Thyroid gland (tissue), 4 donors: ENCODE data around the gene NKD1. TPM values are rescaled to one million over a fixed set of nuclear protein-coding genes. Genes with fewer than 3 reads are reported as not detected.

Experiments
- DNase-seq, 2 donors: peaks; one replicate each; pipeline ENCODE4 v3.0.0-alpha.2; 2019
- H3K27ac ChIP-seq, 3 donors: fragments of 200-600 bp; sonication (generic); 1 replicate in 2 of 3; 2 replicates in 1 of 3; pipeline ENCODE4 v1.5.1; 2016 to 2019; ENCODE audit warnings: mild to moderate bottlenecking in 1 of 3, moderate library complexity in 1 of 3
- H3K27me3 ChIP-seq: fragments of 200-600 bp; sonication (generic); one replicate; pipeline ENCODE4 v1.5.1; 2019
- H3K36me3 ChIP-seq, 2 donors: fragments of 200-600 bp; sonication (generic); one replicate each; pipeline ENCODE4 v1.5.1; 2016 to 2019
- H3K4me1 ChIP-seq, 2 donors: fragments of 200-600 bp; sonication (generic); one replicate each; pipeline ENCODE4 v1.5.1; 2017 to 2019
- H3K4me3 ChIP-seq, 3 donors: fragments of 200-600 bp; sonication (generic); replicated peaks in 1 of 3; 1 replicate in 2 of 3; 2 replicates in 1 of 3; pipeline ENCODE4 v1.5.1; 2016; ENCODE audit warnings: mild to moderate bottlenecking in 1 of 3
- H3K9me3 ChIP-seq: fragments of 200-600 bp; sonication (generic); one replicate; pipeline ENCODE4 v1.5.1; 2017
- CTCF ChIP-seq, 6 experiments: fragments of 200-600 bp in 3 of 6; fragments of 450-650 bp in 3 of 6; sonication (generic) in 3 of 6; IDR thresholded peaks; one replicate each; pipeline ENCODE4 v1.5.1; 2016 to 2019; ENCODE audit warnings: antibody characterized with exemption in 6 of 6, mild to moderate bottlenecking in 2 of 6, inconsistent platforms in 1 of 6, moderate library complexity in 1 of 6
- POLR2A ChIP-seq, 2 donors: fragments of 450-650 bp; IDR thresholded peaks; one replicate each; pipeline ENCODE4 v1.6.1; 2017; ENCODE audit warnings: antibody characterized with exemption in 2 of 2, mild to moderate bottlenecking in 2 of 2, moderate library complexity in 1 of 2
- WGBS, 2 donors: methylation state at CpG; one replicate each; pipeline ENCODE4 v1.1.5; 2017; 5-methylcytosine and 5-hydroxymethylcytosine counted together
- intact Hi-C: fragments of 100-400 bp; cut with DNase I; formaldehyde crosslinking; loops from one replicate; pipeline ENCODE4 v1.15.1; 2023
- total RNA-seq, 4 donors: library from RNA; depleted of rRNA; stranded (reverse); fragments of >200 nt; gene quantifications; one replicate each; pipeline ENCODE4 v1.2.3, GENCODE V29; 2016

NKD1 gene
- total RNA-seq, 4 donors from 2014 or later: 0.63 to 13.8 (median 1.1) TPM

GRCh38 chr16:50525716-50526115 lies 22.5 kb upstream of the NKD1 start:
- H3K27ac ChIP-seq: no peak overlapping the region
- H3K9me3 ChIP-seq: no peaks in the 10 kb centered on the region
- intact Hi-C loops: no loop called here
- 90 to 96% methylated on average over 6 of the region's 6 CpGs for WGBS, 2 donors
- H3K36me3 ChIP-seq: no peaks in the 10 kb centered on the region
- H3K4me3 ChIP-seq: no peak overlapping the region
- no peaks in the 10 kb centered on the region for H3K27me3 ChIP-seq
- TF ChIP-seq CTCF (IDR thresholded peaks at IDR 0.05) (no peak), POLR2A (IDR thresholded peaks at IDR 0.05) (no peak)
- H3K4me1 ChIP-seq: no peaks in the 10 kb centered on the region
- no peak for DNase-seq

DNA sequence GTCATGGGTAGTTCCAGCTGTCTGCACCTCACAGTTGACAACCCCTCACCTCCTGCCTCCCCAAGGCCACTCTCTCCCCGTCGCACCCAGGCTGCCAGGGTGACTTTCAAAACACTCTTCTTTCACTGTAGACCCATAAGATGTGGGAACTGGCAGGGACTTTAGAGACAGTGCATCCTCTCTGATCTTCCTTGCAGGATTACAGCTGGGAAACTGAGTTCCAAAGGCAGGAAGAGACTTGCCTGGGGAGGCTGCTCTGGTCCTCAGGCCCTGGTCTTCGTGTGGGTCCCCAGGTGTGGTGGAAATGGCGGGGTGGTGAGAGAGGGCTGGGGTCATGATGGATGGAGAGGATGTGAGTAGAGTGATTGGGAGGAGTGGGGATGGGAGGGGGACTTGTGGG lies 21.9 kb upstream of the NKD1 start:
- Histone ChIP-seq H3K4me1 (no peaks in the 10 kb centered on the region), H3K27me3 (no peaks in the 10 kb centered on the region), H3K27ac (no peak overlapping the region), H3K36me3 (no peaks in the 10 kb centered on the region), H3K9me3 (no peaks in the 10 kb centered on the region), H3K4me3 (no peak overlapping the region)
- 85 to 92% methylated on average over 4 of the region's 4 CpGs for WGBS, 2 donors
- intact Hi-C loops: no loop called here
- TF ChIP-seq POLR2A (IDR thresholded peaks at IDR 0.05) (no peak), CTCF (IDR thresholded peaks at IDR 0.05) (no peak)
- DNase-seq: no peak

DNA sequence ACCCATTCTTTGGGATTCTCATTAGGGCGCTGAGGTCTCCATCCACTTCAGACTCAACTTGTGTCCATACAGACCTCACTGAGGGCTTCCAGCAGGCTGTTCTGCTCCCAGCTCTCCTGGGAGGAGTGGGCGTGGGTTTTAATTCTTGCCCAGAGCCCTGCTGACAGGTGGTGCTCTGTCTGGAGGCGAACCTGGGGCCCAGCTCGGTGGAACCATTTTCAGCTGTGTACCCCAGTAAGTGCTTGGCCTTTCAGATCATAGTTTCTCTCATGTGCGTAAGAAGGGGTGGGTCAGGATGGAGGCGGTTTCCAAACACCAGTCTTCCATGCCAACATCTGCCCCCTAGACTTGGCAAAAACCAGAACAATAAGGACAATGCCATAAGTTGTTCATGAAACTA lies 21.4 kb upstream of the NKD1 start:
- no peaks in the 10 kb centered on the region for H3K4me1 ChIP-seq
- WGBS, 2 donors: 93 to 95% methylated on average over 6 of the region's 6 CpGs
- H3K9me3 ChIP-seq: no peaks in the 10 kb centered on the region
- no peak for DNase-seq
- no peak for TF ChIP-seq CTCF (IDR thresholded peaks at IDR 0.05)
- no peak for TF ChIP-seq POLR2A (IDR thresholded peaks at IDR 0.05)
- intact Hi-C loops: no loop called here
- no peaks in the 10 kb centered on the region for H3K36me3 ChIP-seq
- H3K27me3 ChIP-seq: no peaks in the 10 kb centered on the region
- H3K27ac ChIP-seq: no peak overlapping the region
- H3K4me3 ChIP-seq: no peak overlapping the region

GRCh38 chr16:50528820-50529219 lies 19.4 kb upstream of the NKD1 start:
- Histone ChIP-seq H3K27me3 (no peaks in the 10 kb centered on the region), H3K4me3 (no peak overlapping the region), H3K9me3 (no peaks in the 10 kb centered on the region), H3K36me3 (no peaks in the 10 kb centered on the region), H3K4me1 (no peaks in the 10 kb centered on the region), H3K27ac (no peak overlapping the region)
- TF ChIP-seq POLR2A (IDR thresholded peaks at IDR 0.05): no peak
- TF ChIP-seq CTCF (IDR thresholded peaks at IDR 0.05): no peak
- intact Hi-C loops: no loop called here
- WGBS, 2 donors: 67 to 93% methylated on average over 1 of the region's 1 CpG
- no peak for DNase-seq

- Histone ChIP-seq H3K9me3 (no peaks in the 10 kb centered on the region), H3K4me3 (no peak overlapping the region), H3K36me3 (no peaks in the 10 kb centered on the region), H3K27me3 (no peaks in the 10 kb centered on the region), H3K4me1 (no peaks in the 10 kb centered on the region), H3K27ac (no peak overlapping the region)
- DNase-seq: no peak
- intact Hi-C loops: no loop called here
- TF ChIP-seq CTCF (IDR thresholded peaks at IDR 0.05): no peak
- no peak for TF ChIP-seq POLR2A (IDR thresholded peaks at IDR 0.05)
Observed at GRCh38 chr16:50529334-50529733, 18.9 kb upstream of the NKD1 start.
